Smooth muscle cell of the brain vasculature (primary cell): ENCODE results near the gene HRNR.
"Not testable (repeated sequence)": the region's sequence is repeated elsewhere in the genome, so short reads cannot be mapped to it uniquely, and the experiment has no call there.

Experiments
- DNase-seq: peaks from one replicate; pipeline ENCODE4 v3.0.0-alpha.2; 2012; ENCODE audit warnings: low read depth, low spot score

The HRNR gene

GRCh38 chr1:152224093-152224492 lies at the start of gene HRNR:
TSS of gene HRNR (minus strand) at chr1:152224193. CDS start at chr1:152223253, 940 bp downstream.
- no peak for DNase-seq

DNA sequence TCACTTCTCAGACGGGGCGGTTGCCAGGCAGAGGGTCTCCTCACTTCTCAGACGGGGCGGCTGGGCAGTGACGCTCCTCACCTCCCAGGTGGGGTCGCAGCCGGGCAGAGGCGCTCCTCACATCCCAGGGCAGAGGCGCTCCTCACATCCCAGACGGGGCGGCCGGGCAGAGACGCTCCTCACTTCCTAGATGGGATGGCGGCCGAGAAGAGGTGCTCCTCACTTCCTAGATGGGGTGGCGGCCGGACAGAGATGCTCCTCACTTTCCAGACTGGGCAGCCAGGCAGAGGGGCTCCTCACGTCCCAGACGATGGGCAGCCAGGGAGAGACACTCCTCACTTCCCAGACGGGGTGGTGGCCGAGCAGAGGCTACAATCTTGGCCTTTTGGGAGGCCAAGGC lies 32.4 kb upstream of the HRNR start:
- DNase-seq = not testable (repeated sequence)

GRCh38 chr1:152252157-152252556 lies 28.2 kb upstream of the HRNR start:
- no peak for DNase-seq

DNA sequence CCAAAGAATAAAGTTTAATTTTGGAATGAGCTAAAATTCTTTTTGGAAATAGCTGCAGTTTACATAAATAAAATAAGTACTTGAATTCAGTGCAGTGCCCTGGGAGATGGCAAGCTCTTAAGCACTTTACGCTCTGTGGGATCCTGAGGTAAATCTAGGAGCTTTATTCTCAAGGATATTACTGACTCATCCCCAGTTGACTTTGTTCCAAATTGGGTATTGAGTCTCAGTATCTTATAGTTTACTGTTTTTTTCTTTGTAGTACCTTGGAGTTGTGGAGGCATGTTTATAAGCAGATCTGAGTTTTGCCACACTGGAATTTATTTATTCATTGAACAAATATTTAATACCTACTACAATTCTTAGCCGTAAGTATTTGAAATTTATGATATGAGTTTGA lies 27.4 kb upstream of the HRNR start:
- DNase-seq = no peak

GRCh38 chr1:152247316-152247715 lies 23.3 kb upstream of the HRNR start:
- no peak for DNase-seq

GRCh38 chr1:152244576-152245273 lies 20.7 kb upstream of the HRNR start:
- DNase-seq = no peak

- DNase-seq = no peak
Observed at GRCh38 chr1:152237093-152237492, 13.1 kb upstream of the HRNR start.

DNA sequence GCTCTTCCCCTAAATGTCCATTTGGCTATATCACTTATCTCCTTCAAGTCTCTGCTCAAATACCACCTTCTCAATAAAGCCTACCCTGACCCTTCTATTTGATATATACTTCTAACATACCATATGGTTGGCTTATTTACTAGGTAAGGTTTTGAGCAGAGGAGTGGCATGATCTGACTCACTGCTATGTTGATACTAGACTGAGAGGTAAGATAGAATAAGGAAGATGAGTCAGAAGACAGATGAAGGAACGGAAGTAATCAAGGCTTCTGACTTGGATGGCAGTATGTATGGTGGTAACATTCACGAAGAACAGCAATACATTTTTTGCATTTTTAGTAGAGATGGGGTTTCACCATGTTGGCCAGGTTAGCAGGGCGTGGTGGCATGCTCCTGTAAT lies 4.8 kb upstream of the HRNR start:
- DNase-seq = no peak

GRCh38 chr1:152227310-152227928 lies 3.4 kb upstream of the HRNR start:
- no peak for DNase-seq

DNA sequence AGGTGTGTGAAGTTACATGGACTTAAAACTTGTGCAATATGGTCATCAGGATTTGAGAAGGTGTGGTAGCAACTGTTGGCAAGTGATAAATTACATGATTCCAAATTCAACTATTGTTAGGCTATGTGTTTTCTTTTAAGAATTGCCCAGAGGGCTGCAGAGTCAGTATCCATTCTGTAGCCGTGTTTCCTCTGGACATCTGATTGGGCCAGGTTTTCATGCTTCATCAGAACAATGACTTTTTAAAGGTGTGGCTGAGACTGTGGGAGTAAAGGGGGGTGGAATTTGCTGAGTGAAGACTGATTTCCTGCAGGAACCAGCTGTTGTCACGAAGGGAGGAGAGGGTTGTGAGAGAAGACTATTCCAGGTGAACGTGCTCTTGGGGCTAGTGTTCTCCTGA lies 1.7 kb upstream of the HRNR start:
- DNase-seq = no peak

DNA sequence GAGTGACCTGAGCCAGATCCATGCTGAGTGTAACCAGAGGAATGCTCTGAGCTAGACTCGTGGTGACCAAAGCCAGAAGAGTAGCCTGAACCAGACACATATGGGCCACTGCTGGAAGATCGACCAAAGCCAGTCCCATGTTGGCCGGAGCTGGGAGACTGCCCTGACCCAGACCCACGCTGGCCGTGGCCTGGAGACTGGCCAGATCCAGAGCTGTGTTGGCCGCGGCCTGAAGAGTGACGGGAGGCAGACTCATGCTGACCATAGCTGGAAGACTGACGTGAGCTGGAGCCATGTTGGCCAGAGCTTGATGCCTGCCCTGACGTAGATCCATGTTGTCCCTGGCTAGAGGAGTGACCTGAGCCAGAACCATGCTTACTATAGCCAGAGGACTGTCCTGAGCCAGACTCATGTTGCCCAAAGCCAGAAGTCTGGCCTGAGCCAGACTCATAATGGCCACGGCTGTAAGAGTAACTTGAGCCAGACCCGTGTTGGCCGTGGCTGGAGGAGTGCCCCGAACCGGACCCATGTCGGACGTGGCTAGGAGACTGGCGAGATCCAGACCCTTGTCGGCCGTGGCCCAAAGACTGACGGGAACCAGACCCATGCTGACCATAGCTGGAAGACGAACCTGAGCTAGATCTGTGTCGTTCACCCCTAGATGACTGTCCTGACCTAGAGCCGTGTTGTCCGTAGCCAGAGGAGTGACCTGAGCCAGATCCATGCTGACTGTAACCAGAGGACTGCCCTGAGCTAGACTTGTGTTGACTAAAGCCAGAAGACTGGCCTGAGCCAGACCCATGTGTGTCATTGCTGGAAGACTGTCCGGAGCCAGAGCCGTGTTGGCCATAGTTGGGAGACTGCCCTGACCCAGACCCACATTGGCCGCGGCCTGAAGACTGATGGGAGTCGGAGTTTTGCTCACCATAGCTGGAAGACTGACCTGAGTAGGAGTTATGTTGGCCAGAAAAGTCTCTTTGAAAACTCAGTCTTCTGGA lies 3.5 kb downstream of the HRNR start:
- DNase-seq = no peak

GRCh38 chr1:152219438-152219837 lies 4.6 kb downstream of the HRNR start:
- DNase-seq = not testable (repeated sequence)

DNA sequence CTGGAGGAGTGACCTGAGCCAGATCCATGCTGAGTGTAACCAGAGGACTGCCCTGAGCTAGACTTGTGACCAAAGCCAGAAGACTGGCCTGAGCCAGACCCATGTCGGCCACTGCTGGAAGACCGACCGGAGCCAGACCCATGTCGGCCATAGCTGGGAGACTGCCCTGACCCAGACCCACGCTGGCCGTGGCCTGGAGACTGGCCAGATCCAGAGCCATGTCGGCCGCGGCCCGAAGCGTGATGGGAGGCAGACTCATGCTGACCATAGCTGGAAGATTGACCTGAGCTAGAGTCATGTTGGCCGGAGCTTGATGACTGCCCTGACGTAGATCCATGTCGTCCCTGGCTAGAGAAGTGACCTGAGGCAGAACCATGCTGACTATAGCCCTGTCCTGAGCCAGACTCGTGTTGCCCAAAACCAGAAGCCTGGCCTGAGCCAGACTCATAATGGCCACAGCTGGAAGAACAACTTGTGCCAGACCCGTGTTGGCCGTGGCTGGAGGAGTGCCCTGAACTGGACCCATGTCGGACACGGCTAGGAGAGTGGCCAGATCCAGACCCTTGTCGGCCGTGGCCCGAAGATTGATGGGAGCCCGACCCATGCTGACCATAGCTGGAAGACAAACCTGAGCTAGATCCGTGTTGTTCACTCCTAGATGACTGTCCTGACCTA lies 5.1 kb downstream of the HRNR start:
- no peak for DNase-seq

- not testable (repeated sequence) for DNase-seq
Observed at GRCh38 chr1:152215604-152216003, 8.4 kb downstream of the HRNR start.

- DNase-seq = not testable (repeated sequence)
Observed at GRCh38 chr1:152214911-152215310, 9.1 kb downstream of the HRNR start.

DNA sequence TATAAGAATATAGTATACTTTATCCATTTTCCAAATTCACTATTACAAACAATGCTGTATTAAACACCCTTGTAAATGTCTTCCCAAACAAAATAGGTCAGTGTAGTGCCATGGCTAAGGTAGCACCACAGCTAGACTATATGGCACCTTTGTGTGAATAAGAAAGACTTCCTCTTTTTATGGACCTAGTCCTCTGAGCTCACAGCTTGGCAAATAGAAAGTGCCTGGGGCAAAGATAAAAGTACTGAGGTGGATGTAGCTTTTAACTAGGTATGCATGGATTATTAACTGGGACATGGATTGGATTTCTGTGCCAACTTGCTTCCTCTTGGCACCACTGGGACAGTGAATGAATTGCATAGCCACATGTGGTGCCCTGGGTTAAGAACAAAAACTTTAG lies 25.0 kb downstream of the HRNR start:
- no peak for DNase-seq

DNA sequence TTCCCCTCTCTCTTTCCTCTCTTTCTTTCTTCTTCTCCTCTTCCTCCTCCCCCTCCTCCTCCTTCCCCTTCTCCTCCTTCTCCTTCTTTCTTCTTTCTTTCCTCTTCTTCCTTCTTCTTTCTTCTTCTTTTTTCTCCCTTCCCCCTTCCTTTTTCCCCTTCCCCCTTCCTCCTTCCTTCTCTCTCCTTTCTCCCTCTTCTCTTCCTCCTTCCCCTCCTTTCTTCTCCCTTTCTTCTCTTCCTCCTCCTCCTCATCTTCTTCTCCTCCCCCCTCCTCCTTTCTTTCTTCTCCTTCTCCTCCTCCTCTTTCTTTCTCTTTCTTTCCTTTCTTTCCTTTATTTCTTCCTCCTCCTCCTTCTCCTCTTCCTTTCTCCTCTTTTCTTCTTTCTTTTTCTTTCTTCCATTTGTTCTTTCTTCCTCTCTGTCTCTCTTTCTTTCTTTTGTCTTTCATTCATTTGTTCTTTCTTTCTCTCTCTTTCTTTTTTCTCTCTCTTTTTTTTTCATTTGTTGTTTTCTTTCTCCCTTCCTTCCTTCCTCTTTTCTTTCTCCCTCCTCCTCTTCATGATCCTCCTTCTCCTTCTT lies 26.5 kb downstream of the HRNR start:
- no peak for DNase-seq

DNA sequence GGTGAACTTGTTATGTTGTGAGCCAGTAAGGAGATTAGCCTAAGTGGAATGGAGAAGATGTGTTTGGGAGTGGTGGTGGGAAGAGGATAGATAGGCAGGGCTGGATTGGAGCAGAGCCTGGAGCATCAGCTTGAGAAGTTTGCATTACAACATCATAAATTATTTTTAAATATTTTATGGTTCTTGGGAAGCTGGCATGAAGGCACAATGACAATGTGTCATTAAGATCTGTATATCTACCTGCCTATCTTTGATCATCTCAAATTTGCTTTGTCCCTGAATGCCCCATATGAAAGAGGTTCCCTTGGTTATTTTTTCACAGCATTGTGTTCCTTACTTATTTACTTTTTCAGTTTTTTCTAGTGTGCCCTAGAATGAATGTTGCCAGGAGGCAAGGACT lies 32.3 kb downstream of the HRNR start:
- no peak for DNase-seq

DNA sequence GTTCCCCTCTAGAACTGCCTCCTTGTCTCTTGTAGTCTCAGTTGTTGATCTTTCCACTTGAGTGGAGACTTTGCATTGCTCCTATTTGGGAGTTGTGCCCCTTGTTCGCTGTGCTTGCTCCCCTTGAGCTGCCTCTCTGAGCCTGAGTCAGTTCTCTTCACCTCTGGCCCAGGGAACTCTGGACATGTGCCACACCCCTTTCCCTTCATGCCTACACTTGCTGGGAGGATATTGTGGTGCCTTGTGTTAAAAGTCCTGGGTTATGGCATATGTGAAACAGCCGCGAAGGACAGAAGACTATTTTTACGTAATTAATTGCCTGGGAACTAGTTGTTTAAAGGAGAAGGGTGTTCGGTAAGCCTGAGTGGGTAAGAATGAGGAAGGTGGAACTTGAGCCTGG lies 32.7 kb downstream of the HRNR start:
- no peak for DNase-seq

GRCh38 chr1:152190589-152190988 lies 33.4 kb downstream of the HRNR start:
- DNase-seq = no peak
